GM21786 (cell line): ENCODE measurements around the gene PAX6.
A peak's percentile ranks its signal among the peaks of the same experiment; 100 is the strongest.

Experiments used
- ATAC-seq: cut with Tn5 transposase; IDR thresholded peaks from one replicate; pipeline ENCODE4 v1.9.1; 2021; ENCODE audit not compliant: unreplicated experiment

The PAX6 gene

GRCh38 chr11:31798554-31799434, 12.3 kb downstream of the PAX6 start:
- ATAC-seq = peak; percentile 57

- no peak for ATAC-seq
Observed at GRCh38 chr11:31798057-31798553, 13.0 kb downstream of the PAX6 start.

- no peak for ATAC-seq
Observed at GRCh38 chr11:31797190-31798056, 13.7 kb downstream of the PAX6 start.

- no peak for ATAC-seq
Observed at GRCh38 chr11:31796499-31797189, 14.5 kb downstream of the PAX6 start.

DNA sequence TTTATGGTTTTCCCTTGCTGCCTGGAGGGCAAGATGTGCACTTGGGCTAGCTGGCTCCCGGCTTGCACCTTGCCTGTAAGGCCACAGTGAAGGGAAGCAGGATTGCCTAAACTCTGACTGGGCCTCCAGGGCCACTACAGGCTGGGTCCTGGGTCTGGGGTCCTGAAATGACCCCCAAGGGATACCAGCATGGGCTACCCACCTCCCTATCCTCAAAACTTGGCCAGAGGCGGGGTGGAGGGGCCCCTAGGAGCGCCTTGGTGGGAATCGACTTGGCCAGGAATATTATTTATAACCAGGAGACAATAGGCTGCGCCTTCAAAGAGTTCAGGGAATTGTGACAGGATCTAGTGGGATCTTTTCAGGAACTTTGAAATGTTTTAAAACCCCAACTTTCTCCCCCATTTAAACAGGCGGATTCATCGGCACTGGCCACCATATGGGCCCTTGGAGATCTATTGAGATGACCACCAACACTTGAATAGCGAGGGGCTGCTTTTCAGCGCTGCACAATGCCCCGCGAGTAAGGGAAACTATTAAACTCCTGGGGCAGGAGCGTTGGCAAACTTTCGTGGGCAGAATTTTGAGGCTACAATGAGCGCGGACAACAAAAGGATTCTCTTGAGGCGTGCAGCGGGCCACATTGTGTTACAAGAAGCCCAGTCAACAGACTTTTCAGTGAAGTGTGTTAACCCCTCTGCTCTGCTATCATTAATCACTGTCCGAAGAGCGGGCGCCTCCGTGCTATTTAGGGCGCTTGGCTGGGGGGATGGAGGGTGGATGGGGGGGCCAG, 15.2 kb downstream of the PAX6 start:
- no peak for ATAC-seq

DNA sequence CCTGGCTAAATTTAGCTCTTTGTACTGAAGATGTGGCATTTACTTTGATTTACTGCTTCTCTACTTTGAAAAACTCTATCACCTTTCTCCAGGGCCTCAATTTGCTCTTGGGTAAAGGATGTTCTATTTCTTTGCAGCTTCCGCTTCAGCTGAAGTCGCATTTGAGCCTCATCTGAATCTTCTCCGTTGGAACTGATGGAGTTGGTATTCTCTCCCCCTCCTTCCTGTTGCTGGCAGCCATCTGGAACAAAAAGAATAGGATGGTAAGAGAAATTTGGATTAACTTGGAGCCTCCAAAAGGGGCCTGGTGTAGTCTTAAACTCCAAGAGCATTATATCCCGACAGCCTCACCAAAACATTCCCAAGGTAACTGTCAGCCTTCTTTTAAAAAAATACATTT, 16.6 kb downstream of the PAX6 start:
- no peak for ATAC-seq

DNA sequence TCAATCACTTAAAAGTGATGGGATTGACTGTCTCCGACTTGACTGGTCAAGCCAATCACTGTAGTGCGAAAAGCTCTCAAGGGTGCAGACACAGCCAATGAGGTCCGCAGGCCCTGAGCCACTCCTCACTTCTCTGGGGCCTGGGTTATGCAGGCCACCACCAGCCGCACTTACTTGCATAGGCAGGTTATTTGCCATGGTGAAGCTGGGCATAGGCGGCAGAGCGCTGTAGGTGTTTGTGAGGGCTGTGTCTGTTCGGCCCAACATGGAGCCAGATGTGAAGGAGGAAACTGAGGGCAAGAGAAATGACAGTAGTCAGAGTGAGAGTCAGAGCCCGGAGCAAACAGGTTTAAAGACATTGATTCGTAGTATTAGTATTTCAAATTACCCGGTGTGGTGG, 17.9 kb downstream of the PAX6 start:
- ATAC-seq = no peak

GRCh38 chr11:31792456-31792855, 18.7 kb downstream of the PAX6 start:
- no peak for ATAC-seq

DNA sequence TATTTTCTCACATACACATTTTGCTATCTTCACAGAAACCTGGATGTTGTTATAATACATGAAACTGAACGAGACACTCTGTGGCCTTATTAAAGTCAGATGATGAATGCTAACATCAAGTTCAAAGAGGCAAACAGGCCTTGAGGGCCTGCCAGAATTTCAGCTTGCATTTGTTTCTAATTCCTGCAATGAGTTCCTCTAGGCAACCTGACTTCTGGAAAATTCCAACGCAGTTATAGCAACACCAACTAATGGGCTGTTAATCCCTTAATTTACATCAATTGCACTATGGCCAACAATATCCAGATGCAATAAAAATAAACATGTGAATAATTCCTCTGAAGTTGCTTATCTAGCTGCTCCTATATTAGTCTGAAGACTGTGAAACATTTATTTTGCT, 19.1 kb downstream of the PAX6 start:
- ATAC-seq = no peak

GRCh38 chr11:31790649-31791048, 20.5 kb downstream of the PAX6 start:
- ATAC-seq = no peak

GRCh38 chr11:31788085-31788484, 23.0 kb downstream of the PAX6 start:
- ATAC-seq = no peak

DNA sequence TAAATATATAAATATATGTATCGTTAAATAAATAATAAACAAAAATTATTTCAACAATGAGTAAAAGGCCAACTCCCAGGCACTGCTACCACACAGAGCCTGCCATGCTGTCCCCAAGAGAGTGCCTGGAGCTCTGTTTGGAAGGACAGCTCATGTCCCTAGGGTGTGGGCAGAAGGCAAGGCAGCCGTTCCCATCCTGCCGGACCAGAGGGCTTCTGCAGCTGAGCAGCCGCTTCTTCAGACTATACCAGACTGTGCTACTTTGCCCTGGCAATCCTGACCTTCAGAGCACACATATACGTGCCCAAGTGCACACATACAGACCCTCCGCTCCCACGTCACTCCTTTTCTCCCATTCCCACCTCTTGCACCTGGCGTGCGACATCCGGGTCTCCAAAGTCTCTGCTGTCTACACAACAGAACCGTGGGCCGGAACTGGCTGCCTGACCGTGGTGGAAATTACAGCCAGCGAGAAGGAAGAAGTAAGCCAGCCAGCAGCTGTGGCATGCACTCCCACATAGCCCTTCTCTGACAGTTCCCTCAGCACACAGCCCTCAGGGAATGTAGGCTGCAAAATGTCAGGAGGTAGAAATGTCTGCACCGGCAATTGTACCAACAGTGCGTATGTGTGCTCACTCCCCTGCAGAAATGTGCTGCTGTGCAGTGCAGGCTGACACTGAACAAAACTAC, 24.0 kb downstream of the PAX6 start:
- ATAC-seq = no peak

DNA sequence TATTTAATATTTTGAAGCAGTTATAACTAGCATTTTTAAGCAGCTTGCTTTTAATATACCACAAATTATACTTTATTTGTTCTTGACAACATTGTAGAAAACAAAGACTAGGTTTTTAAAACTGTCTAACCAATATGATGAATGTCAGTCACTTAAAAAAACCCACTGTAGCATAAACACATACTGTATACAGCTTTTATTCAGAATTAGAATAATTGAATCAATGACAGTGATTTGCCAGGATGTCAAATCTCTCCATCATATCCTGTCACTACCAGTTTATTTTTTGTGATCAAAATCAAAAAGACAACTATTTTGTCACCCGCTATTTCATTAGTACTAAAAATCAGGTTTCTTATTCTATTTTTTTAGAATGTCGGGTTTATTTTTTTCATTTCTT, 26.5 kb downstream of the PAX6 start:
- ATAC-seq = no peak

GRCh38 chr11:31783252-31783651, 27.9 kb downstream of the PAX6 start:
- ATAC-seq = no peak

DNA sequence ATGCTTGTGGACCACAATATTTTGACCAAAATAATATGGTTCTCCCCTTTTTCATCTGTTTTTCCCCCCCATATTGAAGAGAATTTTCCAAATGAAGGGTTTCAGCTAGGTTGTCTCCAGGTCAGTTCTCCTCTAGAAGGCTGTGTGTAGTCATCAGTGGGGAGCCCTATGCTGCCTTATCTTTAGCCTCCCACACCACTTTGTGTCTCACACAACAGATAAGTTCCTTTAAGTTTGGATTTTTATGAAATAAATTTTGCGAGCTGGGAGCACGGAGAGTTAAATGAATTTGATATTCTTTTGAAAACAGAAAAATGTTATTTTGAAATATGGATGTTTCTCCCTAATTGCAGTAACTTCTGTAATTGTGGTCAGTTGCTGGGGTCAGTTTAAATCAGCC, 28.9 kb downstream of the PAX6 start:
- ATAC-seq = no peak

DNA sequence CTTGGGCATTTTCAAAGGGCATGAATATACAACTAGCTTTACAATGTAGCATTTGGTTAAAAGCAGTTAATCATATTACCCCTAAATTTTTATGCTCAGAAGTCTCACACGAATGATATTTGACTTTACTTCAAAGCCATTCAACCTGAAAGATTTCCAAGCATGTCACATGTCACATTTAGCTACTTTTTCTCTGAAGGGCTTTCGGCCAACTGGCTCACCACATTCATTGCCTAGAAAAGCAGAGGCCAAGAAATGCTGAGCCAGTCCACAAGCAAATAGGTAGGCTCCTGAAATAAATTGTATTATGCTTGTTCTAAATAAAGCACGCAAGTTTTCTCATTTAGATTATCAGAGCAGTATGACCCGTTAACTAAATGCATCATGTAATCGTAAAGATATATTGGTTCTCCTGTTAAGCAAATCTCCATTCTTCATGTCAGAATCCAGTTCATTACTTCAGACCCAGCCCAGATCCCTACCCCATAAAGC, 30.6 kb downstream of the PAX6 start:
- no peak for ATAC-seq

DNA sequence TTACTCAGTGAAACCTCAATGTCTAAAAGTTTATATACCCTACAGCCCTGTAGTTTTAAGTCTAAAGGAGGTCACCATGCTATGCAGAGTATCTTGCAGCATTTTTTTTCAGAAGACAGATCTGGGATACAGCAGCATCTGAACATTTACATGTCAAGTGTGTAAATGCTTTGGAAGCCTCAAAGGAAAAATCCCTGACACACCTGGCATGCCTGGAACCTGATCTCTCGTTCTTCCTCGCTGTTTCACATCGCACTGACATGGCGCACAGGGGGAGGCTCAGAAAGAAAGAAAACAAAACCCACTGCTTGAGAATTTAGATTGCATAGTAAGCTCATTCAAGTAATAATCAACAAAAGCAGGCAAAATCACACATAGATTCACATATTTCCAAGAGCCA, 31.0 kb downstream of the PAX6 start:
- ATAC-seq = no peak

DNA sequence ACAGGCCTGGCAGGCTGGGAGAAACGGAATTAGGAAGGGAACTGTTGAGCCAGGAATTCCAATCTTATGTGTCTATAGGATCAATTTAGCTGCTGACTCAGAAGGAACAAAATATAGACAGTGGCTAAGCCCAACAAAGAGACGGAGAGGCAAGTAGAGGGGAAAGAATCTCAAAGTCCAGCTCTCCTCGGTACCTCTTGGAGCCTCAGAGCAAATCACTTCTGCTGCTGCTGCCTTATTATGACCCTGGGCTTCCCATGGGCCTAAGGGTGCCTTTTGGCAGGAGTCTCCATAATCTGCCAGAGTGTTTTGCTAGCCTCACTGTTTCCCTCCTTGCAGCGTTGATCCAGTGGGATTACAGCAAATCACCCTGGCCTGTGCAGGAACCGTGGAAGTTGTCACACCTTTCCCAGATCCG, 31.7 kb downstream of the PAX6 start:
- ATAC-seq = no peak

- no peak for ATAC-seq
Observed at GRCh38 chr11:31772412-31772811, 38.7 kb downstream of the PAX6 start.
